HCT116 (cell line): ENCODE data around the gene ECEL1.

Source experiments
- JUND ChIP-seq: IDR thresholded peaks from 2 replicates; pipeline ENCODE4 v1.6.1; 2012
- TF ChIP-seq, protein P1 (sequence below), 3 experiments: fragments of 200-600 bp in 1 of 3; sonication (generic) in 1 of 3; IDR thresholded peaks in 2 of 3; conservative IDR thresholded peaks in 1 of 3; 2 replicates each; pipeline ENCODE4 v1.5.1; 2012 to 2017; ENCODE audit warnings: low read depth in 2 of 3, low read length in 2 of 3, antibody characterized with exemption in 1 of 3, borderline replicate concordance in 1 of 3, control low read depth in 1 of 3, mild to moderate bottlenecking in 1 of 3, mixed read lengths in 1 of 3, mixed run types in 1 of 3, moderate library complexity in 1 of 3; ENCODE audit not compliant: insufficient read depth in 1 of 3

DNA sequence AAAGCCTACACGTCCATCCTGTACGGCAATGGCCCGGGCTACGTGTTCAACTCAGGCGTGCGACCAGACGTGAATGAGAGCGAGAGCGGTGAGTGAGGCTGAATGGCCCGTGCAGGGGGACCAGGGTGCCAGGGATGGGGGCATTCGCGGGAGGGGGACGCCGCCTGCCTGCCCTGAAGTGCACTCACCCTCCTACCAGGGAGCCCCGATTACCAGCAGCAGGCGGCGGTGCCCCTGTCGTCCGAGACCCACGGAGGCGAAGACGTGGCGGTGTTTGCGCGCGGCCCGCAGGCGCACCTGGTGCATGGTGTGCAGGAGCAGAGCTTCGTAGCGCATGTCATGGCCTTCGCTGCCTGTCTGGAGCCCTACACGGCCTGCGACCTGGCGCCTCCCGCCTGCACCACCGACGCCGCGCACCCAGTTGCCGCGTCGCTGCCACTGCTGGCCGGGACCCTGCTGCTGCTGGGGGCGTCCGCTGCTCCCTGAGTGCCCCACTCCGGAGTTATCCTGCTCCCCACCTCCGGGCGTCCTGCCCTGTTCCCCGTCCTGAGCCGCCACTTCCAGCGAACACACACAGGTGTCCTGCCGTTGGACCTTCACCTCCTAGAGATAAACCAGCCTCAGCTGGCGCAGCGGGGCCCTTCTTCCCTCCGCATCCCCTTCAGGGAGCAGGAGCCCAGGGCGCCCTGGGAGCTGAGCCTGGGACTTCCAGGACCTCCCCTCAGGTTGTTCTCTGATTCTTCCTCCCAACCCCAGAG lies 28.8 kb downstream of the ECEL1 start:
- TF ChIP-seq, protein P1, sequence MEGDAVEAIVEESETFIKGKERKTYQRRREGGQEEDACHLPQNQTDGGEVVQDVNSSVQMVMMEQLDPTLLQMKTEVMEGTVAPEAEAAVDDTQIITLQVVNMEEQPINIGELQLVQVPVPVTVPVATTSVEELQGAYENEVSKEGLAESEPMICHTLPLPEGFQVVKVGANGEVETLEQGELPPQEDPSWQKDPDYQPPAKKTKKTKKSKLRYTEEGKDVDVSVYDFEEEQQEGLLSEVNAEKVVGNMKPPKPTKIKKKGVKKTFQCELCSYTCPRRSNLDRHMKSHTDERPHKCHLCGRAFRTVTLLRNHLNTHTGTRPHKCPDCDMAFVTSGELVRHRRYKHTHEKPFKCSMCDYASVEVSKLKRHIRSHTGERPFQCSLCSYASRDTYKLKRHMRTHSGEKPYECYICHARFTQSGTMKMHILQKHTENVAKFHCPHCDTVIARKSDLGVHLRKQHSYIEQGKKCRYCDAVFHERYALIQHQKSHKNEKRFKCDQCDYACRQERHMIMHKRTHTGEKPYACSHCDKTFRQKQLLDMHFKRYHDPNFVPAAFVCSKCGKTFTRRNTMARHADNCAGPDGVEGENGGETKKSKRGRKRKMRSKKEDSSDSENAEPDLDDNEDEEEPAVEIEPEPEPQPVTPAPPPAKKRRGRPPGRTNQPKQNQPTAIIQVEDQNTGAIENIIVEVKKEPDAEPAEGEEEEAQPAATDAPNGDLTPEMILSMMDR (IDR thresholded peaks at IDR 0.05 in 2 of 3, conservative IDR thresholded peaks at IDR 0.05 in 1 of 3; ENCODE audit: borderline replicate concordance in 1 of 3, insufficient read depth in 1 of 3, low read depth in 2 of 3, low read length in 2 of 3) = no peak
- no peak for TF ChIP-seq JUND
